HCT116 (cell line): ENCODE data around the gene ARHGEF1. TPM values are rescaled to one million over a fixed set of nuclear protein-coding genes. Genes with fewer than 3 reads are reported as not detected.

Source experiments
- ATAC-seq: fragments of 200-7000 bp; cut with Tn5 transposase; 2 replicates; pipeline ENCODE4 v1.9.1; 2020; ENCODE audit warnings: mild to moderate bottlenecking, moderate library complexity
- BruUV-seq: library from RNA; stranded (reverse); fragments of 400-500 nt; replicated peaks from 2 replicates; lab custom pipeline; 2021; lab: Mats Ljungman, UMichigan
- CTCF ChIA-PET: fragments of 300-600 bp; sonication (Branson Sonifier 250); formaldehyde crosslinking; loops from one replicate; lab custom pipeline; 2021; ENCODE audit warnings: antibody characterized with exemption; lab: Charles Lee
- POLR2A ChIA-PET: fragments of 300-600, 350-600 bp; sonication (Branson Sonifier 250); formaldehyde crosslinking; loops from one replicate; lab custom pipeline; 2021; ENCODE audit warnings: antibody characterized with exemption; lab: Charles Lee
- RAD21 ChIA-PET, 2 experiments: fragments of 300-600 bp; sonication (Branson Sonifier 250); formaldehyde crosslinking; loops; one replicate each; lab custom pipeline; 2023; ENCODE audit warnings: low total read pairs in 2 of 2; ENCODE audit not compliant: uncharacterized antibody in 2 of 2, unreplicated experiment in 2 of 2, low non-redundant PET in 1 of 2; lab: Charles Lee
- DNase-seq: peaks from one replicate; pipeline ENCODE4 v3.0.0-alpha.2; 2010; ENCODE audit warnings: low read depth, low spot score
- H2AFZ ChIP-seq: fragments of 200-600 bp; shearing (Covaris generic), sonication (generic); 2 replicates; pipeline ENCODE4 v1.6.1; 2017; ENCODE audit warnings: low read depth, mixed run types, mixed read lengths, antibody characterized with exemption, low read length; ENCODE audit not compliant: poor library complexity, severe bottlenecking
- H3K27ac ChIP-seq: 2 replicates; pipeline ENCODE4 v1.5.1; 2012; ENCODE audit warnings: low read depth, low read length
- H3K27me3 ChIP-seq: fragments of 200-600 bp; sonication (generic); 2 replicates; pipeline ENCODE4 v1.6.1; 2016; ENCODE audit warnings: mixed run types, low read length, mixed read lengths; ENCODE audit not compliant: insufficient read depth
- H3K36me3 ChIP-seq, 2 experiments: fragments of 200-500 bp in 1 of 2; fragments of 200-600 bp in 1 of 2; sonication (Bioruptor generic) in 1 of 2; sonication (generic) in 1 of 2; 2 replicates each; pipeline versions ENCODE4 v1.5.1 to v1.6.1; 2014 to 2016; ENCODE audit warnings: low read length in 2 of 2, inconsistent platforms in 1 of 2, mixed read lengths in 1 of 2, mixed run types in 1 of 2; ENCODE audit not compliant: insufficient read depth in 2 of 2, control insufficient read depth in 1 of 2
- H3K4me1 ChIP-seq, 2 experiments: fragments of 200-600 bp in 1 of 2; sonication (generic) in 1 of 2; 2 replicates each; pipeline versions ENCODE4 v1.5.1 to v1.6.1; 2012 to 2017; ENCODE audit warnings: low read length in 2 of 2, inconsistent platforms in 1 of 2, mild to moderate bottlenecking in 1 of 2, mixed read lengths in 1 of 2, mixed run types in 1 of 2, moderate library complexity in 1 of 2; ENCODE audit not compliant: insufficient read depth in 2 of 2, control insufficient read depth in 1 of 2
- H3K4me2 ChIP-seq: fragments of 200-600 bp; sonication (generic); 2 replicates; pipeline ENCODE4 v1.6.1; 2017; ENCODE audit warnings: mixed run types, low read length, mixed read lengths
- H3K4me3 ChIP-seq, 2 experiments: fragments of 200-600 bp in 1 of 2; sonication (generic) in 1 of 2; replicated peaks in 1 of 2; 2 replicates each; pipeline ENCODE4 v1.5.1; 2011 to 2016; ENCODE audit warnings: low read length in 2 of 2, control low read depth in 1 of 2, low read depth in 1 of 2, mild to moderate bottlenecking in 1 of 2, mixed read lengths in 1 of 2, mixed run types in 1 of 2
- H3K79me2 ChIP-seq: fragments of 200-600 bp; sonication (generic); 2 replicates; pipeline ENCODE4 v1.6.1; 2017; ENCODE audit warnings: mild to moderate bottlenecking, mixed run types, low read length, moderate library complexity, mixed read lengths; ENCODE audit not compliant: insufficient read depth
- H3K9ac ChIP-seq: fragments of 200-600 bp; sonication (generic); 2 replicates; pipeline ENCODE4 v1.6.1; 2016; ENCODE audit warnings: low read length, mixed read lengths
- H3K9me2 ChIP-seq: fragments of 200-600 bp; sonication (generic), shearing (Covaris generic); 2 replicates; pipeline ENCODE4 v1.6.1; 2017; ENCODE audit warnings: mixed run types, mild to moderate bottlenecking, moderate library complexity; ENCODE audit not compliant: insufficient read depth
- H3K9me3 ChIP-seq, 2 experiments: fragments of 200-500 bp in 1 of 2; fragments of 200-600 bp in 1 of 2; sonication (Bioruptor generic) in 1 of 2; sonication (generic) in 1 of 2; 2 replicates each; pipeline ENCODE4 v1.6.1; 2014 to 2017; ENCODE audit warnings: low read length in 2 of 2, mixed read lengths in 2 of 2, inconsistent platforms in 1 of 2, low read depth in 1 of 2, mild to moderate bottlenecking in 1 of 2, mixed run types in 1 of 2, moderate library complexity in 1 of 2; ENCODE audit not compliant: control insufficient read depth in 1 of 2, insufficient read depth in 1 of 2
- H4K20me1 ChIP-seq: fragments of 200-600 bp; sonication (generic), shearing (Covaris generic); 2 replicates; pipeline ENCODE4 v1.6.1; 2017; ENCODE audit warnings: mixed run types, mild to moderate bottlenecking, moderate library complexity; ENCODE audit not compliant: insufficient read depth
- EGR1 ChIP-seq: IDR thresholded peaks from 2 replicates; pipeline ENCODE4 v1.6.1; 2012; ENCODE audit warnings: low read depth
- EZH2 ChIP-seq: fragments of 200-600 bp; sonication (generic); IDR thresholded peaks from 2 replicates; pipeline ENCODE4 v1.6.1; 2017; ENCODE audit warnings: antibody characterized with exemption, mixed run types
- EZH2phosphoT487 ChIP-seq: fragments of 200-600 bp; IDR thresholded peaks from 2 replicates; pipeline ENCODE4 v1.6.1; 2018; ENCODE audit warnings: antibody characterized with exemption, borderline replicate concordance
- FOSL1 ChIP-seq: IDR thresholded peaks from 2 replicates; pipeline ENCODE4 v1.6.1; 2012; ENCODE audit warnings: low read depth
- POLR2AphosphoS5 ChIP-seq: IDR thresholded peaks from 2 replicates; pipeline ENCODE4 v1.6.1; 2011; ENCODE audit warnings: mild to moderate bottlenecking, low read depth, low read length, moderate library complexity
- SIN3A ChIP-seq: IDR thresholded peaks from 2 replicates; pipeline ENCODE4 v1.6.1; 2012; ENCODE audit warnings: low read depth
- TCF7L2 ChIP-seq: IDR thresholded peaks from 2 replicates; pipeline ENCODE4 v1.7.0; 2011; ENCODE audit warnings: borderline replicate concordance, inconsistent platforms; ENCODE audit not compliant: insufficient read depth, insufficient read length; ENCODE audit errors: extremely low read depth
- intact Hi-C: fragments of 100-400 bp; cut with micrococcal nuclease; formaldehyde crosslinking; loops from 2 replicates; pipeline ENCODE4 v1.10.0; 2022
- total RNA-seq: library from RNA; stranded (reverse); gene quantifications from one replicate; pipeline ENCODE4 v1.2.1, GENCODE V29; 2021; ENCODE audit not compliant: unreplicated experiment
- TF ChIP-seq, protein P1 (sequence below): IDR thresholded peaks from 2 replicates; pipeline ENCODE4 v1.6.1; 2012; ENCODE audit warnings: low read depth

The ARHGEF1 gene
- total RNA-seq, 1 experiment from 2014 or later, result 110 TPM

- Histone ChIP-seq H2AFZ (no peak overlapping the region), H3K36me3 (peaks cover 13 to 26% of the 10 kb centered on the region in 2 experiments), H3K27ac (no peak overlapping the region), H3K9me3 (no peaks in the 10 kb centered on the region), H3K9me2 (no peaks in the 10 kb centered on the region), H3K4me1 (peaks cover 21 to 31% of the 10 kb centered on the region in 2 experiments), H3K79me2 (peaks cover 37% of the 10 kb centered on the region), H3K4me2 (no peak overlapping the region), H3K4me3 (no peak overlapping the region), H3K9ac (no peak overlapping the region), H3K27me3 (no peaks in the 10 kb centered on the region), H4K20me1 (no peaks in the 10 kb centered on the region)
- POLR2A ChIA-PET, result no interaction called here
- intact Hi-C loops, result no loop called here
- BruUV-seq, result no TSS peak
- DNase-seq, result no peak
- RAD21 ChIA-PET, result no interaction called here
- CTCF ChIA-PET, result no interaction called here
- no peak for ATAC-seq
- TF ChIP-seq TCF7L2 (no peak), EGR1 (no peak), SIN3A (no peak), EZH2phosphoT487 (no peak), EZH2 (no peak), POLR2AphosphoS5 (no peak), FOSL1 (no peak)
- TF ChIP-seq, protein P1, sequence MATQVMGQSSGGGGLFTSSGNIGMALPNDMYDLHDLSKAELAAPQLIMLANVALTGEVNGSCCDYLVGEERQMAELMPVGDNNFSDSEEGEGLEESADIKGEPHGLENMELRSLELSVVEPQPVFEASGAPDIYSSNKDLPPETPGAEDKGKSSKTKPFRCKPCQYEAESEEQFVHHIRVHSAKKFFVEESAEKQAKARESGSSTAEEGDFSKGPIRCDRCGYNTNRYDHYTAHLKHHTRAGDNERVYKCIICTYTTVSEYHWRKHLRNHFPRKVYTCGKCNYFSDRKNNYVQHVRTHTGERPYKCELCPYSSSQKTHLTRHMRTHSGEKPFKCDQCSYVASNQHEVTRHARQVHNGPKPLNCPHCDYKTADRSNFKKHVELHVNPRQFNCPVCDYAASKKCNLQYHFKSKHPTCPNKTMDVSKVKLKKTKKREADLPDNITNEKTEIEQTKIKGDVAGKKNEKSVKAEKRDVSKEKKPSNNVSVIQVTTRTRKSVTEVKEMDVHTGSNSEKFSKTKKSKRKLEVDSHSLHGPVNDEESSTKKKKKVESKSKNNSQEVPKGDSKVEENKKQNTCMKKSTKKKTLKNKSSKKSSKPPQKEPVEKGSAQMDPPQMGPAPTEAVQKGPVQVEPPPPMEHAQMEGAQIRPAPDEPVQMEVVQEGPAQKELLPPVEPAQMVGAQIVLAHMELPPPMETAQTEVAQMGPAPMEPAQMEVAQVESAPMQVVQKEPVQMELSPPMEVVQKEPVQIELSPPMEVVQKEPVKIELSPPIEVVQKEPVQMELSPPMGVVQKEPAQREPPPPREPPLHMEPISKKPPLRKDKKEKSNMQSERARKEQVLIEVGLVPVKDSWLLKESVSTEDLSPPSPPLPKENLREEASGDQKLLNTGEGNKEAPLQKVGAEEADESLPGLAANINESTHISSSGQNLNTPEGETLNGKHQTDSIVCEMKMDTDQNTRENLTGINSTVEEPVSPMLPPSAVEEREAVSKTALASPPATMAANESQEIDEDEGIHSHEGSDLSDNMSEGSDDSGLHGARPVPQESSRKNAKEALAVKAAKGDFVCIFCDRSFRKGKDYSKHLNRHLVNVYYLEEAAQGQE, result no peak
Observed at GRCh38 chr19:41890936-41891335, 8.0 kb downstream of the ARHGEF1 start.
